Urothelium cell line (cell line): ENCODE measurements around the gene ZBTB47.

Experiments used
- DNase-seq: peaks from one replicate; pipeline ENCODE4 v3.0.0; 2011; ENCODE audit warnings: low spot score, mixed read lengths
- FAIRE-seq: peaks from 2 replicates; lab custom pipeline; 2011; peaks lifted over from hg19 to GRCh38; lab: Jason Lieb, UNC

ZBTB47 gene

DNA sequence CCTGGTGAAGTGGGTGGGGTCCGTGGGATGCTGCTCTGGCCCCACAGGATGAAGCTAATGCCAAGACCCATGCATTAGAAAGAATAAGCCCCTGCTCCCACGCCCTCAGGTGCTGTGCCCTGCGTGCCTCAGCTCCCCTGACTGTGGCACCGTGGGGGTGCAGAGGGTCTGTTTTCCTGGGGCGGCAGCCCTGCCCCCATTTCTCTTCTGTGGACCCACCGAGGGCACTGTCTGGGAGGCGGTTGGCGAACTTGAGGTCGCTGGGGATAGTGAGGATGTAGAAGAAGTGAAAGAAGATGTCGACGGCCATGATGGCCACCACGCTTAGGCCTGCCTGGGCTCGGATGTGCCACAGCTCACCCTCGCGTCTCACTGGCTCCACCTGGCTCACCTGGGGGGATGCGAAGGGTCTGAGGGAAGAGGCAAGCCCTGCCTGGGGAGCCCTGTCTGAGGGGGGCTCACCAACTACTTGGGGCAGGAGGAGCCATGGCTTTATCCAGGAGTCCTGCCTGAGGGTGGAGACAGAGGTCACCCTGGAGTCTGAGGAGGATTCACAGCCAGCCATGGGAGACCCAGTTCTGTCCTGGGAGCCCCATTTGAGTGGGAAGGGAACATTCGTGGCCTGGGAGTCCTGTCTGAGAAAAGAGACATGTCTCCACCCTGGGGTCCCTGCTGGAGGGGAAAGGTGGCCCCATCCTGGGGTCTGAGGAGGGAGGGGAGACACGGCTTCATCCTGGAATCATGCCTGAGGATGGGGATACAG, 44.0 kb downstream of the ZBTB47 start:
- DNase-seq (no peak), FAIRE-seq (no peak)

DNA sequence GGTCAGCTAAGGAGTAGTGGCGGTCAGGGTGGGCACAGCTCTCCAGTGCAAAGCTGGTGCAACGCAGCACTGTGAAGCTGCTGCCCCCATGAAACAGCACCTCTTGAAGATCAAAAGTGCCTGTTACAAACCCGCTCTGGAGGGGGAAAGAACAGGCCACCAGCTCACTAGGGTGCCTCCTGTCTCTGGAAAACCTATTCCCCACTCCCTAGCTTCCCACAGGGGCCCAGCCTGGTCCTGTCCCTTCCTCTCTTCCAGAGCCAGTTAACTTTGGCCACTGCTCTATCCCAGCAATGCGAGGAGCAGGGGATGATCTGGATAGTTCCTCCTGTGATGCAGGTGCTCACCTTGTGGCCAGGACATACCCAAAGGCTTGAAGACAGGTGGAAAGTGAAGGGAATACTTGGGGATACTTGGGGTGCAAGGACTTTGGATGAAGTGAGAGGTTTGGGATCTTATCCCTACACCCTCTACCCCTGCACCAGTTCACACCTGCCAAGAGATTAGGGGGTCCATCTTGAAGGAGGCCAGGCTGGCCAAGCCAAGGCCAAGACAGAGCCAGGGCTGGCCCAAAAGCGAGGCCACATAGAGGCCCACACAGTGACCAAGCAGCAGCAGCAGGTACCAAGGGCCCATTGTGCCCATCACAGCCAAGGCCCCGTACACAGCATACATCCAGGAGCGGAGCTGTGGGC, 44.9 kb downstream of the ZBTB47 start:
- FAIRE-seq (no peak), DNase-seq (no peak)

DNA sequence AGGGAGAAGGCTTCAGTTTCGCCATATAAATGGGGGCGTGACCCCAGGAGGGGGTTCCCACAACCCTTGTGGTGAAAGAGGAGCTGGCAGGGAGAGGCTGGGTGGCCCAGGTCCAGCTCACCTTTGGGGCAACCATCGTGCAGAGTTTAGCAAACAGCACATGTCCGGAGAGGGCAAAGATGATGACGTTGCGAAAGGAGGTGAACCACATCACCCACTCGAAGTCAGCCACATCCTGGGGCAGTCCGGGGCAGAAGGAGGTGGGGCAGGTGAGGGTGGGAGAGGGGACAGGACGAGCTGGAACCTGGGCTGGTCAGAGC, 45.4 kb downstream of the ZBTB47 start:
- FAIRE-seq (no peak), DNase-seq (no peak)

DNA sequence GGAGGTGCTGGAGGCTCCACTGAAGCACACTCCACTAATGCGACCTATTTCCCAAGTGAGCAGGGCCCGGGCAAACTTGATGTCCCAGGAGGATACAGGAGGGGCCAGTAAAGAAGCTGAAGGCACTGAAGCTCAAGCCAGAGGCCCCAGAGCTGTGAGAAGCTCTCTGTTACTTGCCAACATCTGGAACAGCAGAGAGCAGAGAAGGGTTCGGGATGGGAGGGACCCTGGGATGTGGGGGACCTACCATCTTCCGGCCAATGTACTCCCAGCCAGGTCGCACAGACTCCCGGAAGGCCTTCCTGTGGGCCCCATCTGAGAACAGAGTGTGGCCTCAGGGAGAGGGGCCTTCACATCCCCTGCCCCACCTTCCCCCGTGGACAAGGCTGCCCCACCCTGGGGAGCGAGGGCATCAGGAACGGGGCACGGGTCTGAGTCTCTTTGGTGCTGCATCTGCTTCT, 46.0 kb downstream of the ZBTB47 start:
- FAIRE-seq (no peak), DNase-seq (no peak)

- FAIRE-seq (no peak), DNase-seq (no peak)
Observed at GRCh38 chr3:42700366-42701288, 47.1 kb downstream of the ZBTB47 start.

DNA sequence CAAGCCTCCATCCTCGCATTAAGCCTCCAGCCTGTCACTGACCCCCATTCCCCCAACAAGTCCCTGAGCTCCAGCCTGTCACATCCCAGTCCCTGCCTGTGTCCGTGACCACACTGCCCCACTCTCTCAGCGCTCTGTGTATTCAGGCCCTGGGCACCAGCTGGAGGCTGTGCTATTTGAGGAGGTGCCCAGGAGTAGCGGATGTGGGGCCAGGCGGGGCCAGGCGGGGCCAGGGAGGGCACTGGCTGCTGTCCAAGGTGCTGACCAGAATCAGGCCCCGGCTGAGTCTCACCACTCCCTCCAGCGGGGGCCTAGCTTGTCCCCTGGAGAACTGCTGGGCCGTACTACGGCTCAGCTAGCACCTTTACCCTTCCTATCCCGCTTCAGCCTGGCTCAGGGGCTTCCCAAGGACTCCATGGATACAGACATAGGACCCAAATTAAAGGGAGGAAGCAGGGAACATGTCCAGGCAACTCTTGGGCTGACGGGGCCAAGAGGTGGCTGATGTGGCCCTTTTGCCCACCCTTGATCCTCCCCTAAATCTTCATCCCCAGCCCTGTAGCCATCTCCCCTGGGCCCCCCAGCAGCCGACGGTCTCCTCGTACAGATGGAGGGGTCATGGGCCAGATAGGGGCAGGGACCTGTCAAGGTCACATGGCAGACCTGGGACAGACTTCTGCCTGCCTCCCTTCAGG, 48.0 kb downstream of the ZBTB47 start:
- no peak for FAIRE-seq
- DNase-seq: peak; percentile 90

DNA sequence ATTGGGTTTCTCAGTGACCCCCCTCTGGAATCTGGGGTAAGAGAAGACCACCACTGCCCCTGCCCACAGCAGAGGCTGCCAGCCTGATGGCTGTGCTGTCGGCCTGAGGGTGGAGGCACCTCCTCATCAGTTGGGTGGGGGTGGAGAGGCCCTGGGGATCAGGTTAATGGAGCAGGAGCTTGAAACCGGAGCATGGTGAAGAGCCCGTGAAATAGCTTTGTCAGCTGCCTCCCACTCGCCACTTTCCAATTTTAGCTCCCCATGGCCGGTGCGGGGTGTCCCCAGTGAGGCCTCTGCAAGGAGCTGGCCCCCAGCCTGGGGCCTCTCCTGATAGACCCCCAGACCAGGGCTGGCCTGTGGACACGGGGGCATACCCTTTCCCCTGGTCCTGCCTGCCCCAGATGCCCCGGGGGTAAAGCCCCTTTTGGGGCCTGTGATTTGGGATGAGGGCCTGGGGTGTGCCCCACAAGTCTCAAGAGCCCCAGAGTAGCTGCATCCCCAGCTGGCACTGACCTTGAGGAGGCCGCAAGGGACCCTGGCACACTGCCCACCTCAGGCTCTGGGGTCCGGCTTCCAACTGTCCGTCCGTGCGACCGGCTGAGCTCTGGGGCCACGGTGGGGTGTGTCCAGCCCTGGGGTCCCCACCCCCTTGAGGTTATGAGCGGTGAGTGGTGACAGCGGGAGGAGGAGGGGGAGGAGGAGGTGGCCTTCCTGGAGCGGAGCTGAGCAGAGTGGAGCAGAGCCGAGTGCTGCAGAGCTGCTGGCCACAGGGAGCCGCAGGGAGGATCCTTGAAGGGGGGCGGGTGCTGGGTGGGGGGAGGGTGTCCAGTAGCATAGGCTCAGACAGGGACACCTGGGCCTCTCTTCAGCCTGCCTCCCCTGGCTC, 48.8 kb downstream of the ZBTB47 start, which contains the start of gene HHATL:
TSS of gene HHATL (minus strand) at position 733 of the 886 bp plus-strand sequence. CDS start 1,972 bp downstream, outside the sequence.
- FAIRE-seq: no peak

GRCh38 chr3:42702982-42703694, 49.6 kb downstream of the ZBTB47 start:
- FAIRE-seq: no peak
- DNase-seq: no peak

More for the DNA sequence above, 48.8 kb downstream of the ZBTB47 start, which contains the start of gene HHATL:
- DNase-seq: no peak

- FAIRE-seq (no peak), DNase-seq (no peak)
Observed at GRCh38 chr3:42703695-42704025, 50.2 kb downstream of the ZBTB47 start.

- DNase-seq: no peak
Observed at GRCh38 chr3:42704136-42704841, 50.8 kb downstream of the ZBTB47 start.

DNA sequence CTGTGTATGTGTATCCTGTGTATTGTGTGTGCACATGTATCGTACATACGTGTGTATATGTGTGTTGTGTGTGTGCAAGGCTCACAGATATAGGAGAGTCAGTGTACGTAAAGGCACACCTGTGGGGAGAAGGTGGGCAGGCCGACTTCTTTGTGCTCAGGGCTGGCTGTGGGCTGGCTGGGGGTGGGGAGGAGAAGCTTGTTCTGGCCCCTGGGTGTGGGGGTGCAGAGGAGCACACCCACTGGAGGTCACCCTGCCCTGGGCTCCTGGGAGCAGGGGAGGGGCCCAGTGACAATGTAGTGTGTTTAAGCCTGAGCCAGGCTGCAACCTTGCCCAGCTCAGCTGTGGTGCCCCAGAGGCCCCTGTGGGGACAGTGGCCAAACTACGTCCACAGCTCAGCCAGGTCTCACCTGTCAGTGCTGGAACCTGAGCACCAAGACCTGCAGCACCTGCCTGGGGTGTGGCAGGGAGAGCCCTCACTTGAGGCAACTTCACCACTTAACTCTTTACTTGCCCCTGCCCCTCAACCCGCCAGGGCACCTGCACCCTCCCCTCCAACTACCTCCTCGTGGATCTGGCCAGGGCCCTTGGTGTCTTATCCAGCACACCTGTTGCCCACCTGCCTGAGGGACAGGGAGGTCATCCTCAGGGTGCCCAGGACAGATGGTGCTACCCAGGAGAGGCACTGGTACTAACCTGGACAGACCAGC, 51.7 kb downstream of the ZBTB47 start:
- FAIRE-seq (no peak), DNase-seq (no peak)

More at GRCh38 chr3:42704136-42704841, 50.8 kb downstream of the ZBTB47 start:
- no peak for FAIRE-seq

DNA sequence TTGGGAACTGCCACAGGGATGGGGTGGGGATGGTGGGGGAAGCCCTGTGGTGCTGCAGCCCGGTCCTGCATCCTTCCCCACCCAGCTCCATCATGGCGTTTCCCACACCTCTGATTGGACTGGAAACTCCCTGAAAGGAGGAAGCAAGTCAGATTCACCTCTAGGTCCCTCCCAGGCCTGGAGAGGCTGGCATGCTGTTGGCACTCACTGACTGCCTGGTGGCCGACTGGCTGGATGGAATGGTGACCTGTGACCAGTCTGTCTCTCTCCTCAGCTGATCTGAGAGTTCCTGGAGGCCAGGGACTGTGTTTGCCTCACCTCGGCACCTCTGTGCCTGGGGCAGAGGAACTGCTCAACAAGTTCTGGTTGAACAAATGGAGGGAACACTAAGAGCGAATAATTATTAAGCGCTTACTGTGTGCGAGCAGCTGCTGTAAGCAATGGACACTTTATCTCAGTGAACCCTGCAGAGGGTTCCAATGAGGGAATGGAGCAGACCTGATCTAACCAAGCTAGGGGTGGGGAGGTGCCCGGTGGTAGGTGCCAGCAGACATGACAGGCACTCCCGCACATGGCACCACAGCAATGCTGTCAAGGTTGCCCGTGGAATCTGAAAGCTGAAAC, 52.6 kb downstream of the ZBTB47 start:
- FAIRE-seq: no peak
- DNase-seq: no peak

- FAIRE-seq: no peak
Observed at GRCh38 chr3:42706721-42707619, 53.5 kb downstream of the ZBTB47 start.

GRCh38 chr3:42707620-42708355, 54.3 kb downstream of the ZBTB47 start:
- FAIRE-seq: no peak
- no peak for DNase-seq

More at GRCh38 chr3:42706721-42707619, 53.5 kb downstream of the ZBTB47 start:
- DNase-seq: no peak

GRCh38 chr3:42708611-42709151, 55.2 kb downstream of the ZBTB47 start:
- no peak for FAIRE-seq
- no peak for DNase-seq
